ENCODE measurements around the gene ACVRL1. TPM values are rescaled to one million over a fixed set of nuclear protein-coding genes. Genes with fewer than 3 reads are reported as not detected.

ACVRL1 gene
- total RNA-seq = 223 TPM
- long read RNA-seq, full-length matches to known transcripts = 88 of 258 reads
- long read RNA-seq, partial matches to known transcripts = 52 of 258 reads
- long read RNA-seq, other reads (novel, unspliced or antisense) = 118 of 258 reads

DNA sequence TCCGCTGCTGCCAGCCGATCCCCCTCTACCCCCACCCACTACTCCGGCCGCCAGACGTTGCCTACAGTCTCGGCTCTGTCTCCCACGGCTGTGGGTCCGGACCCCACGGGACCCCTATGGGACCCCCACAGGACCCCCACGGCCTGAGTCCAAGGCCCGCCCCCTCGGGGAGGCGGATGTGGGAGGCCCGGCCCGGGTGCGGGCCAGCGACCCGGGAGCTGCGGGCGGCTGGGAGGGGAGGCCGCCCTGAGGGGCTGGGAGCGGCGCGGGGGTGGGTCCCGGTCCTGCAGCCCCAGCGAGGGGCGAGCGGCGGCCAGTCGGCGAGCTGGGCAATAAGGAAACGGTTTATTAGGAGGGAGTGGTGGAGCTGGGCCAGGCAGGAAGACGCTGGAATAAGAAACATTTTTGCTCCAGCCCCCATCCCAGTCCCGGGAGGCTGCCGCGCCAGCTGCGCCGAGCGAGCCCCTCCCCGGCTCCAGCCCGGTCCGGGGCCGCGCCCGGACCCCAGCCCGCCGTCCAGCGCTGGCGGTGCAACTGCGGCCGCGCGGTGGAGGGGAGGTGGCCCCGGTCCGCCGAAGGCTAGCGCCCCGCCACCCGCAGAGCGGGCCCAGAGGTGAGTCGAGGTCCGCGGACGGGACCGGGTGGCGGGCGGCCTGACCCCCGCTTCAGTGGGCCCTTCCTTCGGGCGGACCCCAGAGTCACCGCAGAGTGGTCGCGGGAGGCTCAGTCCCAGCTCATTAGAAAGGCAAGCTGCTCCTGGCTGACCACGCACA, at the start of gene ACVRL1:
Gene ACVRL1, plus strand, starts transcription at position 422 of the 773 bp plus-strand sequence. CDS start 4,971 bp downstream, outside the sequence.
- Histone ChIP-seq H3K27ac (peak within 1 kb of the TSS; percentile 86), H3K36me3 (no peaks in the 10 kb centered on the region), H3K27me3 (no peaks in the 10 kb centered on the region), H3K4me3 (peak within 1 kb of the TSS; percentile 58), H3K9me3 (no peaks in the 10 kb centered on the region), H3K4me1 (peaks cover 40% of the 10 kb centered on the region)
- TF ChIP-seq, protein P1, sequence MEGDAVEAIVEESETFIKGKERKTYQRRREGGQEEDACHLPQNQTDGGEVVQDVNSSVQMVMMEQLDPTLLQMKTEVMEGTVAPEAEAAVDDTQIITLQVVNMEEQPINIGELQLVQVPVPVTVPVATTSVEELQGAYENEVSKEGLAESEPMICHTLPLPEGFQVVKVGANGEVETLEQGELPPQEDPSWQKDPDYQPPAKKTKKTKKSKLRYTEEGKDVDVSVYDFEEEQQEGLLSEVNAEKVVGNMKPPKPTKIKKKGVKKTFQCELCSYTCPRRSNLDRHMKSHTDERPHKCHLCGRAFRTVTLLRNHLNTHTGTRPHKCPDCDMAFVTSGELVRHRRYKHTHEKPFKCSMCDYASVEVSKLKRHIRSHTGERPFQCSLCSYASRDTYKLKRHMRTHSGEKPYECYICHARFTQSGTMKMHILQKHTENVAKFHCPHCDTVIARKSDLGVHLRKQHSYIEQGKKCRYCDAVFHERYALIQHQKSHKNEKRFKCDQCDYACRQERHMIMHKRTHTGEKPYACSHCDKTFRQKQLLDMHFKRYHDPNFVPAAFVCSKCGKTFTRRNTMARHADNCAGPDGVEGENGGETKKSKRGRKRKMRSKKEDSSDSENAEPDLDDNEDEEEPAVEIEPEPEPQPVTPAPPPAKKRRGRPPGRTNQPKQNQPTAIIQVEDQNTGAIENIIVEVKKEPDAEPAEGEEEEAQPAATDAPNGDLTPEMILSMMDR (IDR thresholded peaks at IDR 0.05) = no peak
- intact Hi-C loops (cut with DNase I) = no loop called here
- DNase-seq (no peak), ATAC-seq (peak; percentile 3)

DNA sequence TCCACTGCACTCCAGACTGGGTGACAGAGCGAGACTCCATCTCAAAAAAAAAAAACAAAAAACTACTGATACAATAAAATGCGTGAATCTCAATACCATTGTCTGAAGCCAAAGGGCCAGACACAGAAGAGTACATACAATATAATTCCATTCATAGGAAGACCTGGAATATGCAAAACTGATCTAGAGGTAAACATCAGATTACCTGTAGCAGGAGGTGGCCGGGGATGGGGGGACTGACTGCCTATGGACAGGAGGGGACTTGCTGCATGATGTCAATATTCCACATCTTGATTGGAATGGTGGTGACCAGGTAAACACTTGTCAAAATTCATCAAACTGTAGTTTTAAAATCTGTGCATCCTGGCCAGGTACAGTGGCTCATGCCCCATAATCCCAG, 46.3 kb upstream of the ACVRL1 start:
- no peak for ATAC-seq
- intact Hi-C loops (cut with DNase I) = no loop called here
- Histone ChIP-seq H3K4me1 (peaks cover 15% of the 10 kb centered on the region), H3K27me3 (peaks cover 19% of the 10 kb centered on the region), H3K4me3 (no peak overlapping the region), H3K36me3 (no peaks in the 10 kb centered on the region), H3K27ac (no peak overlapping the region), H3K9me3 (no peaks in the 10 kb centered on the region)
- peak; percentile 5 for DNase-seq
- TF ChIP-seq, protein P1 (IDR thresholded peaks at IDR 0.05) = no peak

- peaks cover 13% of the 10 kb centered on the region for H3K4me1 ChIP-seq
- H3K36me3 ChIP-seq = no peaks in the 10 kb centered on the region
- DNase-seq (peak; percentile 2), ATAC-seq (no peak)
- TF ChIP-seq, protein P1 (IDR thresholded peaks at IDR 0.05) = no peak
- intact Hi-C loops (cut with DNase I) = no loop called here
- peaks cover 25% of the 10 kb centered on the region for H3K27me3 ChIP-seq
- H3K27ac ChIP-seq = no peak overlapping the region
- no peak overlapping the region for H3K4me3 ChIP-seq
- no peaks in the 10 kb centered on the region for H3K9me3 ChIP-seq
Observed at GRCh38 chr12:51862947-51863346, 44.4 kb upstream of the ACVRL1 start.

DNA sequence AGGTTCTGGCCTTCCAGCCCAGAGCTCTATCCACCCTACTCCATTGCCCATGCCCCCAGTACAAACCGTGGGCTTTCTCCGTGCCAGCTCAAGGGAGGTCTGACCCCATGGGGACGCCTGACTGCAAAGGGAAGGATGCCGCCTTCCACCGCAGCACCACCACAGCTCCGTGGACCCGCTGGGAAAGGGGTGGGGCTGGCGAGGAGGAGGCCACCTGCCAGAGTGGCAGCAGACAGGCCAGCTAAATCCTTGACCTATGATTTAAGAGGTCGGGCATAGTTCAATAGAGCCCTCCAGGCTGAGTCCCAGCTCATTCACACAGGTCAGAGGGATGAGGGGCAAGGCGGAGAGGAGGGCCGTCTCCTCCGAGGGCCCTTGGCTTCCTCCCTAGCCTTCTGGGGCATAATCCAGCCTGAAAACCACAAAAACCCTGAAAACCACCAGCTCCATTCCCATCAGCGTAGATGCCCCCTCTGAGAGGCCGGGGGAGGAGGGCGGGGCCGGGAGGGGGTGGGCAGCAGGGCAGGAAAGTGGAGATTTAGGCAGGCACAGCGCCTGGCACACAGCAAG, 43.9 kb upstream of the ACVRL1 start:
- DNase-seq (peak; percentile 59), ATAC-seq (peak; percentile 9)
- Histone ChIP-seq H3K27me3 (peaks cover 30% of the 10 kb centered on the region), H3K4me3 (peak overlapping the region; percentile 28), H3K4me1 (peaks cover 13% of the 10 kb centered on the region), H3K27ac (no peak overlapping the region), H3K36me3 (no peaks in the 10 kb centered on the region), H3K9me3 (no peaks in the 10 kb centered on the region)
- intact Hi-C loops (cut with DNase I) = no loop called here
- TF ChIP-seq, protein P1 (IDR thresholded peaks at IDR 0.05) = no peak

- H3K4me3 ChIP-seq = peak overlapping the region; percentile 28
- no peaks in the 10 kb centered on the region for H3K9me3 ChIP-seq
- no peak overlapping the region for H3K27ac ChIP-seq
- DNase-seq = peak; percentile 60
- intact Hi-C loops (cut with DNase I) = no loop called here
- peaks cover 37% of the 10 kb centered on the region for H3K27me3 ChIP-seq
- TF ChIP-seq, protein P1 (IDR thresholded peaks at IDR 0.05) = no peak
- peaks cover 20% of the 10 kb centered on the region for H3K4me1 ChIP-seq
- peak; percentile 28 for ATAC-seq
- H3K36me3 ChIP-seq = no peaks in the 10 kb centered on the region
Observed at GRCh38 chr12:51863933-51864832, 43.1 kb upstream of the ACVRL1 start.

All from upper lobe of right lung (tissue), 1 donor.